Measurements from ENCODE around the gene NCS1.

DNA sequence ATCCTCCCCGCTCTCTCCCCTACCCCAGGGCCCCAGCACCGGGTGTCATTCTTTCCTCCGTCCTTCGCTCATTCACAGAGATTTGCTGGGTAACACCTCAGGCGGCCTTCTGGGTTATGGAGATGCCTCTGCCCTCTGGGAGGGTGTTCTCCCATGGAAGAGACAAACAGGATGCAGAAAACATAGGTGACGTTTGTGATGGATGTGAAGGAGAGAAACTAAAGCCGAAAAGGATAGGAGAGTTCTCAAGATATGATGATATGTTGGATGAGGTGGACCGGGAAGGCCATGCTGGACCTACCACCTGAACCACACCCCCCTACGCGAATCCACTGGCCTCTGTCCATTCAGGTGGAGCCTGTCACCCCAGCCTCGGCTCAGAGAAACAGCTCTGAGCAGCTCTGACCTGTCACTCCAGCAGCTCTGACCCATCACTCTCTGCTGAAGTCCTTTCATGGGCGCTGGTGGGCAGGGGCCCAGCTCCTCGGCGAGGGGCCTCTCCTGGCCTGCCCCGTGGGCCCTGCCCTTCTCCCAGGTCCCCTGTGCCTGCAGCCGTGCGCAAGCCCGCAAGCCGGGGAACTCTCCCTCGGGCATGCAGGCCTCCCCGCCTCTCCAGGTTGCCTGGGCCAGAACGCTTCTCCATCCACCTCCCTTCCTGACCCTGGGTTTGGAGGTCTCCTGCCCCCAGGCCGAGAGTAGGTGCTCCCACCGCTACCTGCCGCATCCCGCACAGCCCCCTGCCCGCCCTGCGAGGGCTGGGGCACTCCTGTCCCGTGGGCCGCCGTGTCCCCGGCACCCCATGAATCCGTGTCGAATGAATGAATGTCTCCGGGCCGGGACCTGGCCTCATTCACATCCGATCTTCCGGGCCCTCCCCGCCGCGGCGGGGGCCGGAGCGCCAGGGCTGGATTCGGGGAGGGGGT is 717 bp upstream of the NCS1 start:
- TF ChIP-seq POLR2AphosphoS5 (IDR thresholded peaks at IDR 0.05; ENCODE audit: low read depth, low read length) (no peak), TAF1 (IDR thresholded peaks at IDR 0.05; ENCODE audit: borderline replicate concordance, low read depth, low read length) (no peak), POLR2A (IDR thresholded peaks at IDR 0.05; ENCODE audit: low read depth, low read length) (no peak)

All from GM12892 (cell line).